Heart left ventricle (tissue), 16 donors: ENCODE data around the gene SPATA3. TPM values are rescaled to one million over a fixed set of nuclear protein-coding genes. Genes with fewer than 3 reads are reported as not detected.

Experiments
- ATAC-seq, 4 donors: fragments of 200-7000 bp; cut with Tn5 transposase; one replicate each; pipeline ENCODE4 v1.9.1; 2020 to 2022; ENCODE audit warnings: moderate library complexity in 4 of 4, mild to moderate bottlenecking in 3 of 4, moderate number of reproducible peaks in 1 of 4
- DNase-seq, 5 donors: peaks; one replicate each; pipeline ENCODE4 v3.0.0-alpha.2; 2020
- H3K27ac ChIP-seq, 12 donors: fragments of 200-600 bp; sonication (generic) in 4 of 12; one replicate each; pipeline versions ENCODE4 v1.5.0 to v1.8.0; 2016 to 2022; ENCODE audit warnings: mild to moderate bottlenecking in 2 of 12
- H3K27me3 ChIP-seq, 9 donors: fragments of 200-600 bp; sonication (generic) in 2 of 9; one replicate each; pipeline versions ENCODE4 v1.5.1 to v1.8.0; 2016 to 2022; ENCODE audit warnings: mild to moderate bottlenecking in 3 of 9
- H3K36me3 ChIP-seq, 9 donors: fragments of 200-600 bp; sonication (generic) in 2 of 9; one replicate each; pipeline versions ENCODE4 v1.5.0 to v1.8.0; 2018 to 2022; ENCODE audit warnings: mild to moderate bottlenecking in 2 of 9
- H3K4me1 ChIP-seq, 12 donors: fragments of 200-600 bp; sonication (generic) in 4 of 12; one replicate each; pipeline versions ENCODE4 v1.5.0 to v1.8.0; 2016 to 2022; ENCODE audit warnings: mild to moderate bottlenecking in 3 of 12
- H3K4me3 ChIP-seq, 12 donors: fragments of 200-600 bp; sonication (generic) in 4 of 12; one replicate each; pipeline versions ENCODE4 v1.5.0 to v1.8.0; 2017 to 2022; ENCODE audit warnings: mild to moderate bottlenecking in 9 of 12, moderate library complexity in 4 of 12
- H3K9me3 ChIP-seq, 12 donors: fragments of 200-600 bp; sonication (generic) in 4 of 12; one replicate each; pipeline versions ENCODE4 v1.5.0 to v1.8.0; 2016 to 2022; ENCODE audit warnings: mild to moderate bottlenecking in 1 of 12
- CTCF ChIP-seq, 12 donors: fragments of 200-600 bp; sonication (generic) in 4 of 12; IDR thresholded peaks; one replicate each; pipeline versions ENCODE4 v1.5.0 to v1.8.0; 2018 to 2022; ENCODE audit warnings: antibody characterized with exemption in 12 of 12, mild to moderate bottlenecking in 5 of 12
- POLR2A ChIP-seq, 2 donors: fragments of 450-650 bp; IDR thresholded peaks; one replicate each; pipeline ENCODE4 v1.6.1; 2017; ENCODE audit warnings: antibody characterized with exemption in 2 of 2, mild to moderate bottlenecking in 2 of 2, moderate library complexity in 2 of 2
- WGBS, 4 donors: extraction: QIAGEN DNeasy Blood & Tissue Kit in 2 of 4; methylation state at CpG; one replicate each; pipeline versions ENCODE4 v1.1.5 to v1.1.7; 2013 to 2018; 5-methylcytosine and 5-hydroxymethylcytosine counted together
- intact Hi-C, 10 donors: fragments of 100-400 bp; cut with DNase I; formaldehyde crosslinking; loops; one replicate each; pipeline versions ENCODE4 v1.11.1 to v1.14.2; 2022
- polyA plus RNA-seq, 2 donors: library from polyadenylated mRNA; stranded (reverse); fragments of 200-250 nt; gene quantifications; one replicate each; pipeline ENCODE4 v1.2.3, GENCODE V29; 2013
- total RNA-seq, 9 donors: library from RNA; depleted of rRNA in 2 of 9; stranded (reverse); fragments of >200 nt in 2 of 9; fragmentation: NEBNext Ultra II Directional in 3 of 9; extraction: Animal tissue kit (Norgen Biotek cat#: 25700) in 3 of 9; gene quantifications; one replicate each; pipeline versions ENCODE4 v1.1.0 to v1.2.4, GENCODE V29; 2016 to 2023
- donor health status: ischemic (EF 13 %, LVEDD 7.1; RV severe dilation, severe dysfunction).
- donor health status: healthy with polysubstance abuse.
- donor health status: DM: no; HTN: yes; CAD: no.
- donor health status: DM: no; HTN: no; CAD: no.
- donor health status: ischemic (EF 25% LVEDD 6.9; RV normal size, moderate dysfunction).
- donor health status: ischemic (EF 25% LVEDD 5.7; RV mildly dilated, moderate dysfunction).
- donor health status: healthy.
- donor health status: DM: yes; HTN: yes; CAD: no.
- donor health status: ischemic (EF 35%, LVEDD 5.7; RV mildly dilated, moderate dysfunction).
- donor health status: nonischemic (EF 11% LVEDD 7.7; RV severe dilation, severe dysfunction).
- donor health status: DM: yes; HTN: yes; CAD: no.
- donor health status: PGD.
- donor health status: ischemic (EF 29% LVEDD 5.4; RV normal size, mild dysfunction).
- donor health status: nonischemic (EF 23%, LVEDD 6.1; RV moderate dilation, normal function).

Gene SPATA3
- total and polyA plus RNA-seq, 11 donors: not detected

GRCh38 chr2:231029563-231029962 lies 33.6 kb downstream of the SPATA3 start:
- DNase-seq (no peak), ATAC-seq (no peak)
- intact Hi-C loops: no loop called here
- Histone ChIP-seq H3K9me3 (no peaks in the 10 kb centered on the region), H3K27ac (no peak overlapping the region), H3K4me1 (no peaks in the 10 kb centered on the region), H3K36me3 (no peaks in the 10 kb centered on the region), H3K27me3 (peaks cover 0 to 48% (median 0%) of the 10 kb centered on the region in 9 donors), H3K4me3 (no peak overlapping the region)
- TF ChIP-seq CTCF (IDR thresholded peaks at IDR 0.05): no peak
- no peak for TF ChIP-seq POLR2A (IDR thresholded peaks at IDR 0.05)
- 82 to 87% (median 86%) methylated on average over 9 of the region's 9 CpGs for WGBS, 4 donors

GRCh38 chr2:231030725-231031124 lies 34.8 kb downstream of the SPATA3 start:
- Histone ChIP-seq H3K27me3 (peaks cover 0 to 49% (median 10%) of the 10 kb centered on the region in 9 donors), H3K36me3 (no peaks in the 10 kb centered on the region), H3K4me3 (no peak overlapping the region), H3K9me3 (no peaks in the 10 kb centered on the region), H3K27ac (no peak overlapping the region), H3K4me1 (no peaks in the 10 kb centered on the region)
- TF ChIP-seq CTCF (IDR thresholded peaks at IDR 0.05): no peak
- TF ChIP-seq POLR2A (IDR thresholded peaks at IDR 0.05): no peak
- ATAC-seq (no peak), DNase-seq (no peak)
- 81 to 91% (median 82%) methylated on average over 3 of the region's 3 CpGs for WGBS, 4 donors
- intact Hi-C loops: no loop called here

GRCh38 chr2:231032575-231033140 lies 36.7 kb downstream of the SPATA3 start:
- intact Hi-C loops: no loop called here
- H3K27me3 ChIP-seq: peaks cover 0 to 57% (median 21%) of the 10 kb centered on the region in 9 donors
- WGBS, 4 donors: 70 to 90% (median 73%) methylated on average over 4 to 5 of the region's 5 CpGs
- H3K36me3 ChIP-seq: no peaks in the 10 kb centered on the region
- ATAC-seq (no peak), DNase-seq (no peak)
- no peak overlapping the region for H3K4me3 ChIP-seq
- no peaks in the 10 kb centered on the region for H3K9me3 ChIP-seq
- H3K4me1 ChIP-seq: peaks cover 0 to 8% (median 0%) of the 10 kb centered on the region in 12 donors
- TF ChIP-seq CTCF (IDR thresholded peaks at IDR 0.05): no peak
- TF ChIP-seq POLR2A (IDR thresholded peaks at IDR 0.05): no peak
- no peak overlapping the region for H3K27ac ChIP-seq

- 61 to 69% (median 63%) methylated on average over 11 of the region's 11 CpGs for whole genome bisulfite sequencing, 4 donors
- Histone ChIP-seq H3K36me3 (no peaks in the 10 kb centered on the region), H3K4me3 (no peak overlapping the region), H3K27ac (no peak overlapping the region), H3K27me3 (peaks cover 4 to 62% (median 26%) of the 10 kb centered on the region in 9 donors), H3K9me3 (no peaks in the 10 kb centered on the region), H3K4me1 (peaks cover 0 to 14% (median 0%) of the 10 kb centered on the region in 12 donors)
- DNase-seq (no peak), ATAC-seq (no peak)
- TF ChIP-seq POLR2A (IDR thresholded peaks at IDR 0.05): no peak
- no peak for TF ChIP-seq CTCF (IDR thresholded peaks at IDR 0.05)
- intact Hi-C loops: no loop called here
These were observed 37.5 kb downstream of the SPATA3 start for GRCh38 chr2:231033147-231034132.
